Measurements from ENCODE around the gene KIF5B.

KIF5B gene

GRCh38 chr10:32031920-32032319 lies 24.3 kb downstream of the KIF5B start:
- Histone ChIP-seq H3K9me3 (no peaks in the 10 kb centered on the region), H3K4me3 (ENCODE audit: low read depth, low read length) (no peak overlapping the region), H3K36me3 (peaks cover 94% of the 10 kb centered on the region), H3K4me1 (no peaks in the 10 kb centered on the region), H3K27me3 (no peaks in the 10 kb centered on the region)
- TF ChIP-seq, protein P1, sequence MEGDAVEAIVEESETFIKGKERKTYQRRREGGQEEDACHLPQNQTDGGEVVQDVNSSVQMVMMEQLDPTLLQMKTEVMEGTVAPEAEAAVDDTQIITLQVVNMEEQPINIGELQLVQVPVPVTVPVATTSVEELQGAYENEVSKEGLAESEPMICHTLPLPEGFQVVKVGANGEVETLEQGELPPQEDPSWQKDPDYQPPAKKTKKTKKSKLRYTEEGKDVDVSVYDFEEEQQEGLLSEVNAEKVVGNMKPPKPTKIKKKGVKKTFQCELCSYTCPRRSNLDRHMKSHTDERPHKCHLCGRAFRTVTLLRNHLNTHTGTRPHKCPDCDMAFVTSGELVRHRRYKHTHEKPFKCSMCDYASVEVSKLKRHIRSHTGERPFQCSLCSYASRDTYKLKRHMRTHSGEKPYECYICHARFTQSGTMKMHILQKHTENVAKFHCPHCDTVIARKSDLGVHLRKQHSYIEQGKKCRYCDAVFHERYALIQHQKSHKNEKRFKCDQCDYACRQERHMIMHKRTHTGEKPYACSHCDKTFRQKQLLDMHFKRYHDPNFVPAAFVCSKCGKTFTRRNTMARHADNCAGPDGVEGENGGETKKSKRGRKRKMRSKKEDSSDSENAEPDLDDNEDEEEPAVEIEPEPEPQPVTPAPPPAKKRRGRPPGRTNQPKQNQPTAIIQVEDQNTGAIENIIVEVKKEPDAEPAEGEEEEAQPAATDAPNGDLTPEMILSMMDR (IDR thresholded peaks at IDR 0.05; ENCODE audit: low read depth, low read length): no peak
- no peak for DNase-seq

GRCh38 chr10:32031424-32031823 lies 24.8 kb downstream of the KIF5B start:
- Histone ChIP-seq H3K4me3 (ENCODE audit: low read depth, low read length) (no peak overlapping the region), H3K36me3 (peaks cover 92% of the 10 kb centered on the region), H3K9me3 (no peaks in the 10 kb centered on the region), H3K4me1 (no peaks in the 10 kb centered on the region), H3K27me3 (no peaks in the 10 kb centered on the region)
- TF ChIP-seq, protein P1 (IDR thresholded peaks at IDR 0.05; ENCODE audit: low read depth, low read length): no peak
- DNase-seq: no peak

- H3K4me1 ChIP-seq: no peaks in the 10 kb centered on the region
- peaks cover 82% of the 10 kb centered on the region for H3K36me3 ChIP-seq
- no peaks in the 10 kb centered on the region for H3K27me3 ChIP-seq
- TF ChIP-seq, protein P1 (IDR thresholded peaks at IDR 0.05; ENCODE audit: low read depth, low read length): no peak
- no peaks in the 10 kb centered on the region for H3K9me3 ChIP-seq
- no peak overlapping the region for H3K4me3 ChIP-seq (ENCODE audit: low read depth, low read length)
- no peak for DNase-seq
These were observed 27.5 kb downstream of the KIF5B start for GRCh38 chr10:32028710-32029109.

DNA sequence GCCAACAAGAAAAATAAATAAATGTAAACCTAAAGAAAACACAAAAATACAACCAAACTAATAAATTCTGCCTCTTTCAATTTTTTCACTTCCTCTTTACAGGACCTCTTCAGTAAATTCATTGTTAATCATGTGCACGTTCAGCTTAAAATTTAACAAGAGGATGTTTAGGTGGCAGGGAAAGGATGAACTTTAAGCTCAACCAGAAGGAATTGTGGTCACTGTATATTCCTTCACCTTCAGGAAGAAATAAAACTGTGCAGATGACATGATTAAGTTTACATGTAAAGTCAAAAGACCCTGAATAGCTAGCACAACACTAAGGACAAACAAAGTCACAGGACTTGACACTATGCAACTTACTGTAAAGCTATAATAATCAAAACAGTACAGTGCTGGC lies 33.0 kb downstream of the KIF5B start:
- H3K9me3 ChIP-seq: no peaks in the 10 kb centered on the region
- no peak overlapping the region for H3K4me3 ChIP-seq (ENCODE audit: low read depth, low read length)
- no peaks in the 10 kb centered on the region for H3K27me3 ChIP-seq
- no peaks in the 10 kb centered on the region for H3K4me1 ChIP-seq
- H3K36me3 ChIP-seq: peaks cover 77% of the 10 kb centered on the region
- TF ChIP-seq, protein P1 (IDR thresholded peaks at IDR 0.05; ENCODE audit: low read depth, low read length): no peak
- DNase-seq: no peak

- Histone ChIP-seq H3K4me3 (ENCODE audit: low read depth, low read length) (no peak overlapping the region), H3K36me3 (peaks cover 91% of the 10 kb centered on the region), H3K4me1 (no peaks in the 10 kb centered on the region), H3K9me3 (no peaks in the 10 kb centered on the region), H3K27me3 (no peaks in the 10 kb centered on the region)
- TF ChIP-seq, protein P1 (IDR thresholded peaks at IDR 0.05; ENCODE audit: low read depth, low read length): no peak
- no peak for DNase-seq
These were observed 39.2 kb downstream of the KIF5B start for GRCh38 chr10:32017044-32017443.

DNA sequence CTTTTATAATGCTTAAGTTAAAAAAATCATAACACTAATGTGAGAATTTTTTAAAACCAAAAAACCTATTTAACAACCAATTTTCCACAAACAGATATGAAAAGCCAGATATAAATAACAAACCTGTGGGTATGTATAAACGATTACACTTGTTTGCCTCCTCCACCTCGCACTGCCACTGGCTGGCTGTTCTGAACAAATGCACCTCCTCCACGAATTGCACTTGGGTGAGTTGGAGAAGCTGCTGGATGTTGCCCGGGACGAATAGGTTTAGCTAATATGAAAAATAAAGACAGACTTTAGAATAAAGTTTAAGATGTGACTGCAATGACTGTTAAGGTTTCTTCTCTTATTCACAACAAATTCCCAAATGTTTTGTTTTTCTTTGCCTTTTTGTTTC lies 40.8 kb downstream of the KIF5B start:
- no peaks in the 10 kb centered on the region for H3K27me3 ChIP-seq
- no peak overlapping the region for H3K4me3 ChIP-seq (ENCODE audit: low read depth, low read length)
- TF ChIP-seq, protein P1 (IDR thresholded peaks at IDR 0.05; ENCODE audit: low read depth, low read length): no peak
- no peak for DNase-seq
- peaks cover 85% of the 10 kb centered on the region for H3K36me3 ChIP-seq
- H3K9me3 ChIP-seq: no peaks in the 10 kb centered on the region
- no peaks in the 10 kb centered on the region for H3K4me1 ChIP-seq

Measured in BE2C (cell line).